ENCODE data around the gene C20orf202. TPM values are rescaled to one million over a fixed set of nuclear protein-coding genes. Genes with fewer than 3 reads are reported as not detected.

Gene C20orf202
- total and polyA plus RNA-seq, 9 of the 15 experiments (the other 6 are each of a cell fraction or from before 2014, with no cell fraction given): 0.03 to 0.24 (median 0.15) TPM; not detected in 4

DNA sequence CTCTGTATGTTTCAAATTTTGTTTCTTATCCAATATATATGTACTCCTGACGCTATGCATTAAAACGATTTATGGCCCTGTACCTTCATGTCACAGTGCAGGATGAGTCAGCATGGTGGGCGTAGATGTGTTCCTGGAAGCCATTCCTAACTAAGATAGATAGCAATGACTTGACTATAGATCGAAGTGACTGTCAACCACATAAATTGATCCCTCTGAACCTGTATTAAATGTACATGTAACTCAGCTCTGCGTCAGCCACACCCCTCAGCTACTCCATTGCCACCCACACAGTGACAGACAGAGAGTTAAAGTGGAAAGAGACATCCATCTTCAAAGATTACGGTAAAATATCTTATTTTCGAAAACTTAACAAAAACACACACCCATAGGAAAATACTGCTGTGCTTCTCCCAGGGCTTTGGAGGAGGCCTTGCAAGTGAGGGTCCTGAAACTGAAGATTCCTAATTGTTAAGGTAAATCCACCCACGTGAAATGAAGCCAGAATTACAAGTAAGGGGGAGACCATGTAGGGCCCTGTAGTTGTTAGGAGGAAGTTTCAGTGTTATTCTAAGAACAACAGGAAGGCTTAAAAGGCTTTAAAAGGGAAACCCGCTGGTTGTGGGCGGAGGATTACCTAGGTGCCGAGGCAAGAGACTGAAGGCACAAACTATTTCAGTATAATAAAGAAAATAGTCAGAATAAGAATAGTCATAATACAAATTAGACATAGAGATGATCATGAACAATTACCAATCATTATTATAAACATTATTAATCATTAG, 12.3 kb downstream of the C20orf202 start (continued):
- TF ChIP-seq ZBTB40 (IDR thresholded peaks at IDR 0.05): 0 out of 2 replicates have a peak, but pooled peaks have one; percentile 29
- no peak for TF ChIP-seq ZBTB40 (CRISPR knock-in tag; IDR thresholded peaks at IDR 0.05)
- TF ChIP-seq SNRNP70 (optimal IDR thresholded peaks at IDR 0.05; ENCODE audit: low read depth, low read length): no peak
- no peak for TF ChIP-seq CSDE1 (IDR thresholded peaks at IDR 0.05)
- TF ChIP-seq NFRKB (IDR thresholded peaks at IDR 0.05; ENCODE audit: low read depth): 0 out of 2 replicates have a peak, but pooled peaks have one; percentile 53
- TF ChIP-seq MYBL2 (IDR thresholded peaks at IDR 0.05; ENCODE audit: low read depth): no peak
- no peak for TF ChIP-seq MYBL2 (CRISPR knock-in tag; IDR thresholded peaks at IDR 0.05; ENCODE audit: borderline replicate concordance)
- TF ChIP-seq YY1 (IDR thresholded peaks at IDR 0.05; ENCODE audit: borderline replicate concordance in 1 of 3, control insufficient read depth in 1 of 3, extremely low read depth in 1 of 3, insufficient read depth in 3 of 3, insufficient read length in 1 of 3, insufficient replicate concordance in 2 of 3, low read depth in 1 of 3, low read length in 2 of 3): peak in 1 of 3 experiments; percentile 64
- peak; percentile 17; the same call in 1 of the 2 replicates for TF ChIP-seq ZFX (CRISPR knock-in tag; IDR thresholded peaks at IDR 0.05)
- peak; percentile 79 for TF ChIP-seq SMARCA4 (IDR thresholded peaks at IDR 0.05)
- peak; percentile 70 for TF ChIP-seq SMARCE1 (IDR thresholded peaks at IDR 0.05)
- TF ChIP-seq RCOR1 (IDR thresholded peaks at IDR 0.05; ENCODE audit: borderline replicate concordance in 1 of 2, low read depth in 2 of 2, low read length in 2 of 2): 0 out of 4 replicates have a peak, but pooled peaks of 1 of the 2 experiments have one; percentile 6
- TF ChIP-seq, protein P1, sequence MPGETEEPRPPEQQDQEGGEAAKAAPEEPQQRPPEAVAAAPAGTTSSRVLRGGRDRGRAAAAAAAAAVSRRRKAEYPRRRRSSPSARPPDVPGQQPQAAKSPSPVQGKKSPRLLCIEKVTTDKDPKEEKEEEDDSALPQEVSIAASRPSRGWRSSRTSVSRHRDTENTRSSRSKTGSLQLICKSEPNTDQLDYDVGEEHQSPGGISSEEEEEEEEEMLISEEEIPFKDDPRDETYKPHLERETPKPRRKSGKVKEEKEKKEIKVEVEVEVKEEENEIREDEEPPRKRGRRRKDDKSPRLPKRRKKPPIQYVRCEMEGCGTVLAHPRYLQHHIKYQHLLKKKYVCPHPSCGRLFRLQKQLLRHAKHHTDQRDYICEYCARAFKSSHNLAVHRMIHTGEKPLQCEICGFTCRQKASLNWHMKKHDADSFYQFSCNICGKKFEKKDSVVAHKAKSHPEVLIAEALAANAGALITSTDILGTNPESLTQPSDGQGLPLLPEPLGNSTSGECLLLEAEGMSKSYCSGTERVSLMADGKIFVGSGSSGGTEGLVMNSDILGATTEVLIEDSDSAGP (CRISPR knock-in tag; IDR thresholded peaks at IDR 0.05): no peak
- TF ChIP-seq POLR3A (IDR thresholded peaks at IDR 0.05; ENCODE audit: borderline replicate concordance, extremely low read depth, insufficient read depth, insufficient read length): no peak
